H9 (cell line): ENCODE measurements around the gene VRK3. TPM values are rescaled to one million over a fixed set of nuclear protein-coding genes. Genes with fewer than 3 reads are reported as not detected.

ENCODE experiments used
- DNase-seq: peaks from one replicate; pipeline ENCODE4 v3.0.0-alpha.2; 2017
- H2AFZ ChIP-seq: one replicate; pipeline ENCODE4 v1.6.1; 2013; ENCODE audit warnings: mild to moderate bottlenecking, low read length, control low read depth, moderate library complexity
- H2AK5ac ChIP-seq: 2 replicates; pipeline ENCODE4 v1.6.1; 2013; ENCODE audit warnings: low read length, control low read depth, mixed read lengths; ENCODE audit not compliant: insufficient read length
- H2BK120ac ChIP-seq: one replicate; pipeline ENCODE4 v1.6.1; 2013; ENCODE audit warnings: low read depth, mild to moderate bottlenecking, low read length, control low read depth, inconsistent platforms; ENCODE audit not compliant: poor library complexity, severe bottlenecking
- H2BK12ac ChIP-seq: 2 replicates; pipeline ENCODE4 v1.6.1; 2013; ENCODE audit warnings: low read length, control low read depth, mixed read lengths, low read depth; ENCODE audit not compliant: insufficient read length
- H2BK15ac ChIP-seq: 2 replicates; pipeline ENCODE4 v1.6.1; 2013; ENCODE audit warnings: low read depth, low read length, control low read depth
- H2BK20ac ChIP-seq: one replicate; pipeline ENCODE4 v1.6.1; 2013; ENCODE audit warnings: low read depth, mild to moderate bottlenecking, low read length, control low read depth, inconsistent platforms; ENCODE audit not compliant: poor library complexity, severe bottlenecking
- H2BK5ac ChIP-seq: 2 replicates; pipeline ENCODE4 v1.6.1; 2013; ENCODE audit warnings: low read length, control low read depth, mixed read lengths; ENCODE audit not compliant: insufficient read length
- H3K14ac ChIP-seq: 2 replicates; pipeline ENCODE4 v1.6.1; 2013; ENCODE audit warnings: low read length, control low read depth; ENCODE audit not compliant: insufficient read depth
- H3K18ac ChIP-seq: 2 replicates; pipeline ENCODE4 v1.6.1; 2013; ENCODE audit warnings: low read depth, mild to moderate bottlenecking, mixed read lengths, low read length, control low read depth; ENCODE audit not compliant: insufficient read length
- H3K23ac ChIP-seq: 2 replicates; pipeline ENCODE4 v1.6.1; 2013; ENCODE audit warnings: low read length, control low read depth, mixed read lengths, low read depth; ENCODE audit not compliant: insufficient read length
- H3K23me2 ChIP-seq: 2 replicates; pipeline ENCODE4 v1.6.1; 2013; ENCODE audit warnings: low read depth, mild to moderate bottlenecking, mixed read lengths, low read length, control low read depth; ENCODE audit not compliant: insufficient read length, poor library complexity, severe bottlenecking
- H3K27ac ChIP-seq: 2 replicates; pipeline ENCODE4 v1.5.1; 2013; ENCODE audit warnings: low read length, control low read depth, mixed read lengths, low read depth; ENCODE audit not compliant: insufficient read length
- H3K27me3 ChIP-seq: 2 replicates; pipeline ENCODE4 v1.6.1; 2013; ENCODE audit warnings: low read length, control low read depth, inconsistent platforms; ENCODE audit not compliant: insufficient read depth
- H3K4ac ChIP-seq: 2 replicates; pipeline ENCODE4 v1.6.1; 2013; ENCODE audit warnings: low read depth, mild to moderate bottlenecking, control low read depth, inconsistent platforms, low read length, moderate library complexity
- H3K4me1 ChIP-seq: 2 replicates; pipeline ENCODE4 v1.6.1; 2013; ENCODE audit warnings: low read length, control low read depth, inconsistent platforms; ENCODE audit not compliant: insufficient read depth
- H3K4me2 ChIP-seq: 2 replicates; pipeline ENCODE4 v1.6.1; 2013; ENCODE audit warnings: low read length, control low read depth, mixed read lengths; ENCODE audit not compliant: insufficient read length, insufficient read depth
- H3K56ac ChIP-seq: 2 replicates; pipeline ENCODE4 v1.6.1; 2013; ENCODE audit warnings: low read depth, mild to moderate bottlenecking, mixed read lengths, low read length, control low read depth; ENCODE audit not compliant: insufficient read length
- H3K79me1 ChIP-seq: 2 replicates; pipeline ENCODE4 v1.6.1; 2013; ENCODE audit warnings: low read depth, mild to moderate bottlenecking, moderate library complexity, low read length, control low read depth, inconsistent platforms; ENCODE audit not compliant: insufficient read depth, poor library complexity, severe bottlenecking
- H3K79me2 ChIP-seq: 2 replicates; pipeline ENCODE4 v1.6.1; 2013; ENCODE audit warnings: low read length, control low read depth, inconsistent platforms; ENCODE audit not compliant: insufficient read depth
- H3K9ac ChIP-seq: 2 replicates; pipeline ENCODE4 v1.6.1; 2013; ENCODE audit warnings: low read length, control low read depth, mixed read lengths; ENCODE audit not compliant: insufficient read length; ENCODE audit errors: extremely low read depth
- H3K9me3 ChIP-seq: one replicate; pipeline ENCODE4 v1.6.1; 2013; ENCODE audit warnings: low read depth, low read length, inconsistent platforms; ENCODE audit not compliant: control insufficient read depth
- H3T11ph ChIP-seq: one replicate; pipeline ENCODE4 v1.6.1; 2013; ENCODE audit warnings: mild to moderate bottlenecking, low read length, control low read depth, inconsistent platforms
- H4K20me1 ChIP-seq: one replicate; pipeline ENCODE4 v1.6.1; 2013; ENCODE audit not compliant: control insufficient read depth, insufficient read length, insufficient read depth
- H4K5ac ChIP-seq: 2 replicates; pipeline ENCODE4 v1.6.1; 2013; ENCODE audit warnings: low read depth, mild to moderate bottlenecking, mixed read lengths, low read length, control low read depth; ENCODE audit not compliant: insufficient read length
- H4K8ac ChIP-seq: replicated peaks from 2 replicates; pipeline ENCODE4 v1.6.1; 2013; ENCODE audit warnings: low read length, control low read depth, mixed read lengths, low read depth; ENCODE audit not compliant: insufficient read length
- H4K91ac ChIP-seq: 2 replicates; pipeline ENCODE4 v1.6.1; 2013; ENCODE audit warnings: low read depth, mild to moderate bottlenecking, moderate library complexity, mixed read lengths, low read length, control low read depth; ENCODE audit not compliant: insufficient read length
- H3K27ac Mint-ChIP-seq, 3 experiments: 2 replicates in 2 of 3; 3 replicates in 1 of 3; pipeline ENCODE4 v1.8.0; 2020 to 2021; ENCODE audit warnings: mixed read lengths in 3 of 3, mild to moderate bottlenecking in 1 of 3, moderate library complexity in 1 of 3
- H3K27me3 Mint-ChIP-seq: 2 replicates; pipeline ENCODE4 v1.8.0; 2021; ENCODE audit warnings: low read depth, mild to moderate bottlenecking, moderate library complexity, mixed read lengths
- H3K36me3 Mint-ChIP-seq, 3 experiments: 2 replicates in 2 of 3; 3 replicates in 1 of 3; pipeline ENCODE4 v1.8.0; 2020 to 2021; ENCODE audit warnings: low read depth in 3 of 3, mixed read lengths in 3 of 3; ENCODE audit not compliant: insufficient read depth in 1 of 3
- H3K4me1 Mint-ChIP-seq, 2 experiments: 2 replicates each; pipeline ENCODE4 v1.8.0; 2020; ENCODE audit warnings: mixed read lengths in 2 of 2
- H3K4me3 Mint-ChIP-seq, 2 experiments: 2 replicates in 1 of 2; 3 replicates in 1 of 2; pipeline ENCODE4 v1.8.0; 2020 to 2021; ENCODE audit warnings: mild to moderate bottlenecking in 2 of 2, mixed read lengths in 2 of 2, moderate library complexity in 1 of 2
- H3K9me3 Mint-ChIP-seq, 2 experiments: 2 replicates in 1 of 2; 3 replicates in 1 of 2; pipeline ENCODE4 v1.8.0; 2020; ENCODE audit warnings: mild to moderate bottlenecking in 2 of 2, mixed read lengths in 2 of 2, moderate library complexity in 1 of 2
- WGBS: extraction: QIAGEN DNeasy Blood & Tissue Kit; methylation state at CpG from one replicate; pipeline ENCODE4 v1.1.7; 2013; ENCODE audit warnings: missing lambda C conversion rate, low lambda C conversion rate, mixed read lengths; ENCODE audit not compliant: insufficient read length; ENCODE audit errors: extremely low coverage; 5-methylcytosine and 5-hydroxymethylcytosine counted together
- total RNA-seq: library from RNA; stranded (reverse); gene quantifications from 2 replicates; pipeline ENCODE4 v1.2.1, GENCODE V29; 2021
- TF ChIP-seq, protein P1 (sequence below): fragments of 200-600 bp; sonication (generic); conservative IDR thresholded peaks from 3 replicates; pipeline ENCODE4 v1.8.0; 2021; ENCODE audit warnings: antibody characterized with exemption, mild to moderate bottlenecking

The VRK3 gene
- total RNA-seq, 1 experiment from 2014 or later: 33.5 TPM

GRCh38 chr19:49952906-49953305, 72.3 kb downstream of the VRK3 start:
- Histone ChIP-seq H3K18ac (no peak overlapping the region), H3K27ac (no peak overlapping the region), H3K79me1 (no peaks in the 10 kb centered on the region), H3K14ac (no peak overlapping the region), H3K9me3 (no peaks in the 10 kb centered on the region), H3K23ac (no peak overlapping the region), H3K4ac (no peak overlapping the region), H3T11ph (no peak overlapping the region), H3K23me2 (no peaks in the 10 kb centered on the region), H3K56ac (no peak overlapping the region), H2BK12ac (no peak overlapping the region), H2BK120ac (no peak overlapping the region), H3K9ac (no peak overlapping the region), H4K5ac (no peak overlapping the region), H2AFZ (no peak overlapping the region), H3K27me3 (no peaks in the 10 kb centered on the region), H2AK5ac (no peak overlapping the region), H2BK20ac (no peak overlapping the region), H2BK5ac (no peak overlapping the region), H4K20me1 (no peaks in the 10 kb centered on the region), H3K4me2 (no peak overlapping the region), H2BK15ac (no peak overlapping the region), H4K91ac (no peak overlapping the region), H3K79me2 (no peaks in the 10 kb centered on the region), H3K4me1 (peaks cover 3% of the 10 kb centered on the region; the same call in 1 of the 2 replicates), H4K8ac (no peak overlapping the region)
- Mint-ChIP-seq H3K4me3 (no peak overlapping the region), H3K9me3 (no peaks in the 10 kb centered on the region; a peak in 3 of 5 replicates), H3K27ac (no peak overlapping the region; a peak in 1 of 7 replicates), H3K27me3 (peaks cover 5% of the 10 kb centered on the region), H3K4me1 (peaks cover 19 to 40% of the 10 kb centered on the region in 2 experiments), H3K36me3 (no peaks in the 10 kb centered on the region)
- no peak for DNase-seq
- TF ChIP-seq, protein P1, sequence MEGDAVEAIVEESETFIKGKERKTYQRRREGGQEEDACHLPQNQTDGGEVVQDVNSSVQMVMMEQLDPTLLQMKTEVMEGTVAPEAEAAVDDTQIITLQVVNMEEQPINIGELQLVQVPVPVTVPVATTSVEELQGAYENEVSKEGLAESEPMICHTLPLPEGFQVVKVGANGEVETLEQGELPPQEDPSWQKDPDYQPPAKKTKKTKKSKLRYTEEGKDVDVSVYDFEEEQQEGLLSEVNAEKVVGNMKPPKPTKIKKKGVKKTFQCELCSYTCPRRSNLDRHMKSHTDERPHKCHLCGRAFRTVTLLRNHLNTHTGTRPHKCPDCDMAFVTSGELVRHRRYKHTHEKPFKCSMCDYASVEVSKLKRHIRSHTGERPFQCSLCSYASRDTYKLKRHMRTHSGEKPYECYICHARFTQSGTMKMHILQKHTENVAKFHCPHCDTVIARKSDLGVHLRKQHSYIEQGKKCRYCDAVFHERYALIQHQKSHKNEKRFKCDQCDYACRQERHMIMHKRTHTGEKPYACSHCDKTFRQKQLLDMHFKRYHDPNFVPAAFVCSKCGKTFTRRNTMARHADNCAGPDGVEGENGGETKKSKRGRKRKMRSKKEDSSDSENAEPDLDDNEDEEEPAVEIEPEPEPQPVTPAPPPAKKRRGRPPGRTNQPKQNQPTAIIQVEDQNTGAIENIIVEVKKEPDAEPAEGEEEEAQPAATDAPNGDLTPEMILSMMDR: no peak
- no CpG with 5 or more reads among the region's 13 CpGs for WGBS
